Measurements from ENCODE around the gene GALNT15. TPM values are rescaled to one million over a fixed set of nuclear protein-coding genes. Genes with fewer than 3 reads are reported as not detected.
A peak's percentile ranks its signal among the peaks of the same experiment; 100 is the strongest.

The GALNT15 gene
- polyA plus RNA-seq, 1 of the 3 experiments (the other 2 are of a cell fraction), result 4.7 TPM

- H3K36me3 ChIP-seq (replicated peaks in 1 of 2; ENCODE audit: control insufficient read depth in 1 of 2, insufficient read depth in 2 of 2, low read length in 1 of 2), result no peaks in the 10 kb centered on the region
- peaks cover 9 to 14% of the 10 kb centered on the region in 2 experiments for H3K4me1 ChIP-seq (ENCODE audit: control insufficient read depth in 1 of 2, insufficient read depth in 2 of 2, low read depth in 1 of 2, low read length in 1 of 2)
- H4K20me1 ChIP-seq (ENCODE audit: insufficient read depth), result no peaks in the 10 kb centered on the region
- ChIA-PET CTCF (interaction anchor here (0.6 to 6.5 kb wide), 5 partner anchors 9 to 1660 kb away, joined by 3 to 50 read pairs (median 3); no protein-coding TSS in a partner anchor), POLR2A (no interaction called here)
- H3K79me2 ChIP-seq (ENCODE audit: insufficient read depth), result peaks cover 16% of the 10 kb centered on the region
- H3K4me2 ChIP-seq, result peak overlapping the region; percentile 78
- no peak overlapping the region for H3K4me3 ChIP-seq (ENCODE audit: low read depth in 2 of 2, low read length in 1 of 2)
- peak overlapping the region; percentile 71 for H3K9ac ChIP-seq
- no peaks in the 10 kb centered on the region for H3K9me2 ChIP-seq
- H2AFZ ChIP-seq (ENCODE audit: low read depth), result no peak overlapping the region
- H3K9me3 ChIP-seq, result no peaks in the 10 kb centered on the region
- no peaks in the 10 kb centered on the region for H3K27me3 ChIP-seq (ENCODE audit: insufficient read depth)
- peaks cover 19% of the 10 kb centered on the region for H3F3A ChIP-seq (replicated peaks; ENCODE audit: insufficient read depth)
- no peak for DNase-seq
- 92% methylated on average over 5 of the region's 5 CpGs for WGBS (ENCODE audit: low lambda C conversion rate)
- peak overlapping the region in 1 of 2 experiments; percentile 90; a peak in 2 of 4 replicates for H3K27ac ChIP-seq (ENCODE audit: low read depth in 2 of 2, low read length in 1 of 2)
- TF ChIP-seq EZH2phosphoT487 (IDR thresholded peaks at IDR 0.05; ENCODE audit: borderline replicate concordance, low read depth) (no peak), TEAD4 (IDR thresholded peaks at IDR 0.05; ENCODE audit: borderline replicate concordance, insufficient read depth) (no peak), FOXJ3 (CRISPR knock-in tag; IDR thresholded peaks at IDR 0.05) (no peak)
Observed at GRCh38 chr3:16173283-16174025, 1.0 kb upstream of the GALNT15 start.

- Histone ChIP-seq H3K9me2 (no peaks in the 10 kb centered on the region), H3K9me3 (no peaks in the 10 kb centered on the region), H3K79me2 (ENCODE audit: insufficient read depth) (peaks cover 18% of the 10 kb centered on the region), H3K4me2 (peak overlapping the region; percentile 78), H3K36me3 (replicated peaks in 1 of 2; ENCODE audit: control insufficient read depth in 1 of 2, insufficient read depth in 2 of 2, low read length in 1 of 2) (no peaks in the 10 kb centered on the region), H3K27me3 (ENCODE audit: insufficient read depth) (no peaks in the 10 kb centered on the region), H4K20me1 (ENCODE audit: insufficient read depth) (no peaks in the 10 kb centered on the region), H3K27ac (ENCODE audit: low read depth in 2 of 2, low read length in 1 of 2) (peak overlapping the region in 1 of 2 experiments; percentile 90; a peak in 2 of 4 replicates), H3K4me3 (ENCODE audit: low read depth in 2 of 2, low read length in 1 of 2) (peak overlapping the region in 1 of 2 experiments; percentile 51; a peak in 1 of 4 replicates), H2AFZ (ENCODE audit: low read depth) (no peak overlapping the region), H3F3A (replicated peaks; ENCODE audit: insufficient read depth) (peaks cover 19% of the 10 kb centered on the region), H3K9ac (peak overlapping the region; percentile 71), H3K4me1 (ENCODE audit: control insufficient read depth in 1 of 2, insufficient read depth in 2 of 2, low read depth in 1 of 2, low read length in 1 of 2) (peaks cover 9 to 14% of the 10 kb centered on the region in 2 experiments)
- DNase-seq, result no peak
- TF ChIP-seq FOSL2 (IDR thresholded peaks at IDR 0.05; ENCODE audit: borderline replicate concordance, low read depth), result 0 out of 2 replicates have a peak, but pooled peaks have one; percentile 2
- no peak for TF ChIP-seq USF1 (IDR thresholded peaks at IDR 0.05; ENCODE audit: borderline replicate concordance, low read depth)
- peak; percentile 35; the same call in 1 of the 2 replicates for TF ChIP-seq PBX3 (IDR thresholded peaks at IDR 0.05)
- POLR2A ChIA-PET, result no interaction called here
- CTCF ChIA-PET, result interaction anchor here (0.6 to 6.5 kb wide), 7 partner anchors 9 to 1659 kb away, joined by 3 to 50 read pairs (median 3); no protein-coding TSS in a partner anchor
- WGBS (ENCODE audit: low lambda C conversion rate), result 0% methylated on average over 1 of the region's 1 CpG
Observed at GRCh38 chr3:16174026-16174355, 489 bp upstream of the GALNT15 start.
